HepG2 (cell line): ENCODE measurements around the gene RHD. TPM values are rescaled to one million over a fixed set of nuclear protein-coding genes. Genes with fewer than 3 reads are reported as not detected.

ENCODE experiments used
- DMAP1 ChIP-seq: IDR thresholded peaks from 2 replicates; pipeline ENCODE4 v1.6.1; 2016
- FIP1L1 ChIP-seq: fragments of 200-400 bp; formaldehyde crosslinking; IDR thresholded peaks from 2 replicates; pipeline ENCODE4 v1.6.1; 2018; ENCODE audit warnings: low read depth, mild to moderate bottlenecking, low read length, moderate library complexity, borderline replicate concordance; ENCODE audit not compliant: insufficient read depth
- FOXP1 ChIP-seq, 2 experiments: fragments of 450-650 bp in 1 of 2; IDR thresholded peaks; 2 replicates each; pipeline ENCODE4 v1.6.1; 2017 to 2018; ENCODE audit warnings: antibody characterized with exemption in 1 of 2
- HNRNPH1 ChIP-seq: fragments of 200-400 bp; formaldehyde crosslinking; optimal IDR thresholded peaks from 2 replicates; pipeline ENCODE3; 2017; ENCODE audit warnings: mild to moderate bottlenecking, low read depth, low read length
- HOXA7 ChIP-seq: sonication (generic); formaldehyde crosslinking; IDR thresholded peaks from 2 replicates; pipeline ENCODE4 v1.8.1; 2022; ENCODE audit warnings: mild to moderate bottlenecking, missing genetic modification reagents, moderate library complexity
- KMT2A ChIP-seq: sonication (generic); formaldehyde crosslinking; IDR thresholded peaks from 2 replicates; pipeline ENCODE4 v1.4.0; 2020; ENCODE audit warnings: missing genetic modification reagents
- MYC ChIP-seq: sonication (generic); formaldehyde crosslinking; IDR thresholded peaks from 2 replicates; pipeline ENCODE4 v1.9.0; 2021; ENCODE audit warnings: missing genetic modification reagents, borderline replicate concordance
- MYNN ChIP-seq: sonication (generic); formaldehyde crosslinking; IDR thresholded peaks from 2 replicates; pipeline ENCODE4 v1.4.0; 2020; ENCODE audit warnings: mild to moderate bottlenecking, low read depth, missing genetic modification reagents
- NFYC ChIP-seq: IDR thresholded peaks from 2 replicates; pipeline ENCODE4 v1.6.1; 2016; ENCODE audit warnings: missing genetic modification reagents, missing compliant biosample characterization
- POLR2G ChIP-seq: fragments of 200-400 bp; formaldehyde crosslinking; IDR thresholded peaks from 2 replicates; pipeline ENCODE4 v1.6.1; 2018; ENCODE audit warnings: mild to moderate bottlenecking, low read depth, low read length, moderate library complexity
- RBAK ChIP-seq: sonication (generic); formaldehyde crosslinking; IDR thresholded peaks from 2 replicates; pipeline ENCODE4 v1.5.1; 2020; ENCODE audit warnings: mild to moderate bottlenecking, missing genetic modification reagents
- RELA ChIP-seq: sonication (generic); formaldehyde crosslinking; IDR thresholded peaks from 2 replicates; pipeline ENCODE4 v1.4.0; 2020; ENCODE audit warnings: missing genetic modification reagents
- RFX5 ChIP-seq: IDR thresholded peaks from 2 replicates; pipeline ENCODE4 v1.6.1; 2011; ENCODE audit warnings: low read depth, low read length, improper control_type of control experiment
- SKI ChIP-seq: fragments of 450-650 bp; IDR thresholded peaks from one replicate; pipeline ENCODE4 v1.6.1; 2018; ENCODE audit warnings: mild to moderate bottlenecking; ENCODE audit not compliant: partially characterized antibody
- SMARCC2 ChIP-seq: fragments of 450-650 bp; IDR thresholded peaks from 2 replicates; pipeline ENCODE4 v1.6.1; 2017; ENCODE audit warnings: antibody characterized with exemption, mild to moderate bottlenecking
- TCF12 ChIP-seq, 2 experiments: fragments of 450-650 bp in 1 of 2; sonication (generic) in 1 of 2; formaldehyde crosslinking in 1 of 2; IDR thresholded peaks; 2 replicates each; pipeline versions ENCODE4 v1.6.1 to v1.8.0; 2017 to 2022; ENCODE audit warnings: antibody characterized with exemption in 1 of 2, mild to moderate bottlenecking in 1 of 2, missing genetic modification reagents in 1 of 2, moderate library complexity in 1 of 2
- ZNF234 ChIP-seq: sonication (generic); formaldehyde crosslinking; conservative IDR thresholded peaks from 2 replicates; pipeline ENCODE4 v1.5.1; 2020; ENCODE audit warnings: mild to moderate bottlenecking, missing genetic modification reagents
- ZNF264 ChIP-seq: sonication (generic); formaldehyde crosslinking; IDR thresholded peaks from 2 replicates; pipeline ENCODE4 v1.4.0; 2020; ENCODE audit warnings: missing genetic modification reagents
- ZNF282 ChIP-seq: fragments of 450-650 bp; IDR thresholded peaks from 2 replicates; pipeline ENCODE4 v1.6.1; 2018; ENCODE audit not compliant: partially characterized antibody
- ZNF605 ChIP-seq: sonication (generic); formaldehyde crosslinking; IDR thresholded peaks from 2 replicates; pipeline ENCODE4 v1.8.0; 2022; ENCODE audit warnings: mild to moderate bottlenecking, missing genetic modification reagents
- ZNF607 ChIP-seq: sonication (generic); formaldehyde crosslinking; IDR thresholded peaks from 2 replicates; pipeline ENCODE4 v1.5.1; 2020; ENCODE audit warnings: missing genetic modification reagents, mild to moderate bottlenecking, borderline replicate concordance
- ZNF782 ChIP-seq: sonication (generic); formaldehyde crosslinking; IDR thresholded peaks from 2 replicates; pipeline ENCODE4 v1.4.0; 2020; ENCODE audit warnings: missing genetic modification reagents, mild to moderate bottlenecking, borderline replicate concordance
- ZSCAN12 ChIP-seq: sonication (generic); formaldehyde crosslinking; IDR thresholded peaks from 2 replicates; pipeline ENCODE4 v1.9.0; 2021; ENCODE audit warnings: mild to moderate bottlenecking, missing genetic modification reagents
- polyA plus RNA-seq, 8 experiments: library from polyadenylated mRNA; depleted of rRNA in 3 of 8; stranded (reverse) in 7 of 8; unstranded in 1 of 8; fragments of >200 nt; fragmentation: Illumina TruSeq in 4 of 8; extraction: Trizol in 4 of 8; gene quantifications; 2 replicates each; pipeline versions ENCODE4 v1.2.1 to v1.2.3, GENCODE V29; 2011 to 2016; ENCODE audit warnings: low read depth in 4 of 8, missing spikeins in 1 of 8, mixed read lengths in 1 of 8; ENCODE audit not compliant: insufficient read depth in 1 of 8
- total RNA-seq, 5 experiments: library from RNA; depleted of rRNA; stranded (reverse); fragments of >200 nt; fragmentation: Illumina TruSeq; extraction: Trizol; gene quantifications; 2 replicates each; pipeline ENCODE4 v1.2.3, GENCODE V29; 2016; ENCODE audit warnings: low read depth in 1 of 5
- TF ChIP-seq, protein P1 (sequence below): sonication (generic); formaldehyde crosslinking; IDR thresholded peaks from 2 replicates; pipeline ENCODE4 v1.4.0; 2020; ENCODE audit warnings: missing genetic modification reagents
- TF ChIP-seq, protein P2 (sequence below): sonication (generic); formaldehyde crosslinking; IDR thresholded peaks from 2 replicates; pipeline ENCODE4 v1.8.1; 2023; ENCODE audit warnings: mild to moderate bottlenecking, inconsistent platforms, moderate library complexity, missing genetic modification reagents, borderline replicate concordance
- TF ChIP-seq, protein P3 (sequence below): sonication (generic); formaldehyde crosslinking; IDR thresholded peaks from 2 replicates; pipeline ENCODE4 v1.4.0; 2020; ENCODE audit warnings: mild to moderate bottlenecking, low read depth, missing genetic modification reagents
- TF ChIP-seq, protein P4 (sequence below): sonication (generic); formaldehyde crosslinking; IDR thresholded peaks from 2 replicates; pipeline ENCODE4 v1.8.1; 2023; ENCODE audit warnings: mild to moderate bottlenecking, missing genetic modification reagents, borderline replicate concordance

RHD gene
- total and polyA plus RNA-seq, 2 of the 13 experiments (the other 11 are each of a cell fraction or from before 2014, with no cell fraction given): not detected

DNA sequence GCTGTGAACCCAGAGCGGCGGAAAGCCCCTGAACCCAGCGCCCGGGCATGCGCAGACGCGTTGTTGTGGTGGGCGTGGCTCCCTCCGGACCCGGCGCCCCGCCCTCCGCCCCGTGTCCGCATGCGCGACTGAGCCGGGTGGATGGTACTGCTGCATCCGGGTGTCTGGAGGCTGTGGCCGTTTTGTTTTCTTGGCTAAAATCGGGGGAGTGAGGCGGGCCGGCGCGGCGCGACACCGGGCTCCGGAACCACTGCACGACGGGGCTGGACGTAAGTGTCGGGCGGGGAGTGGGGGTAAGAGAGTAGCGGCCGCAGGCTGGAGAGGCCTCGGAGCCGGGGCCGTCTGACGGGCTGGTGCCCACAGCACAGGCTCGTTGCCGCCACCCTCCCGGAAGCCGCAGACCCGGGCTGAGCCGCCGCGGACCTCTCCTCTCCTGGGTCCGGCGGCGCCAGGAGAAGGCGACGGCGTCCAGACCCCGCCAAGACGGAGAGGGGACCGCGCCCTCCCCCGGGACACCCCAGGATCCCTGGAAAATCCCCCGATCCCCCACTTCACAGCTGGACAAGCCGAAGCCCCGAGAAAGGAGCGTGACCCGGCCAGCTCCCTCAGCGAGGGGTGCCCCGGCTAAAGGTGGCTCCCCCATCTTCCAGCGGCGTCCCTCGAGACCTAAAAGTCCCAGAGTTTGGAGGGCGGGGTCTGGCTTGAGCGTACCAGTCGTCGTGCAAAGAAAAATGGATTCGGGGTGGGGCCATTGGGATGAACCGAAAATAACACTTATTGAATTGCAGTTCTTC, 66.1 kb downstream of the RHD start, which contains the start of gene TMEM50A (continued):
- TF ChIP-seq ZNF605 (CRISPR knock-in tag) (peak; percentile 45; the same call in 1 of the 2 replicates), MYC (peak; percentile 67), ZNF264 (CRISPR knock-in tag) (no peak), SKI (peak; percentile 65), MYNN (CRISPR knock-in tag) (peak; percentile 79; the same call in 1 of the 2 replicates), FOXP1 (IDR thresholded peaks at IDR 0.05) (no peak), FOXP1 (CRISPR knock-in tag; IDR thresholded peaks at IDR 0.05) (no peak), DMAP1 (CRISPR knock-in tag) (peak; percentile 63; the same call in 1 of the 2 replicates), ZNF782 (CRISPR knock-in tag) (no peak), ZNF282 (no peak), SMARCC2 (no peak), RBAK (CRISPR knock-in tag) (no peak), ZNF234 (CRISPR knock-in tag) (no peak), RFX5 (no peak), HNRNPH1 (no peak), RELA (CRISPR knock-in tag) (no peak), HOXA7 (CRISPR knock-in tag) (no peak), NFYC (CRISPR knock-in tag) (no peak), FIP1L1 (no peak), TCF12 (IDR thresholded peaks at IDR 0.05) (no peak), TCF12 (CRISPR knock-in tag; IDR thresholded peaks at IDR 0.05) (peak; percentile 67; the same call in 1 of the 2 replicates), ZNF607 (CRISPR knock-in tag) (peak; percentile 31; the same call in 1 of the 2 replicates), ZSCAN12 (CRISPR knock-in tag) (no peak), POLR2G (peak; percentile 71), KMT2A (CRISPR knock-in tag) (peak; percentile 66; the same call in 1 of the 2 replicates)
- TF ChIP-seq, protein P1, sequence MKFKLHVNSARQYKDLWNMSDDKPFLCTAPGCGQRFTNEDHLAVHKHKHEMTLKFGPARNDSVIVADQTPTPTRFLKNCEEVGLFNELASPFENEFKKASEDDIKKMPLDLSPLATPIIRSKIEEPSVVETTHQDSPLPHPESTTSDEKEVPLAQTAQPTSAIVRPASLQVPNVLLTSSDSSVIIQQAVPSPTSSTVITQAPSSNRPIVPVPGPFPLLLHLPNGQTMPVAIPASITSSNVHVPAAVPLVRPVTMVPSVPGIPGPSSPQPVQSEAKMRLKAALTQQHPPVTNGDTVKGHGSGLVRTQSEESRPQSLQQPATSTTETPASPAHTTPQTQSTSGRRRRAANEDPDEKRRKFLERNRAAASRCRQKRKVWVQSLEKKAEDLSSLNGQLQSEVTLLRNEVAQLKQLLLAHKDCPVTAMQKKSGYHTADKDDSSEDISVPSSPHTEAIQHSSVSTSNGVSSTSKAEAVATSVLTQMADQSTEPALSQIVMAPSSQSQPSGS: no peak
- TF ChIP-seq, protein P2, sequence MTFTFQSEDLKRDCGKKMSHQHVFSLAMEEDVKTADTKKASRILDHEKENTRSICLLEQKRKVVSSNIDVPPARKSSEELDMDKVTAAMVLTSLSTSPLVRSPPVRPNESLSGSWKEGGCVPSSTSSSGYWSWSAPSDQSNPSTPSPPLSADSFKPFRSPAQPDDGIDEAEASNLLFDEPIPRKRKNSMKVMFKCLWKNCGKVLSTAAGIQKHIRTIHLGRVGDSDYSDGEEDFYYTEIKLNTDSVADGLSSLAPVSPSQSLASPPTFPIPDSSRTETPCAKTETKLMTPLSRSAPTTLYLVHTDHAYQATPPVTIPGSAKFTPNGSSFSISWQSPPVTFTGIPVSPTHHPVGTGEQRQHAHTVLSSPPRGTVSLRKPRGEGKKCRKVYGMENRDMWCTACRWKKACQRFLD: 0 out of 2 replicates have a peak, but pooled peaks have one; percentile 72
- TF ChIP-seq, protein P3, sequence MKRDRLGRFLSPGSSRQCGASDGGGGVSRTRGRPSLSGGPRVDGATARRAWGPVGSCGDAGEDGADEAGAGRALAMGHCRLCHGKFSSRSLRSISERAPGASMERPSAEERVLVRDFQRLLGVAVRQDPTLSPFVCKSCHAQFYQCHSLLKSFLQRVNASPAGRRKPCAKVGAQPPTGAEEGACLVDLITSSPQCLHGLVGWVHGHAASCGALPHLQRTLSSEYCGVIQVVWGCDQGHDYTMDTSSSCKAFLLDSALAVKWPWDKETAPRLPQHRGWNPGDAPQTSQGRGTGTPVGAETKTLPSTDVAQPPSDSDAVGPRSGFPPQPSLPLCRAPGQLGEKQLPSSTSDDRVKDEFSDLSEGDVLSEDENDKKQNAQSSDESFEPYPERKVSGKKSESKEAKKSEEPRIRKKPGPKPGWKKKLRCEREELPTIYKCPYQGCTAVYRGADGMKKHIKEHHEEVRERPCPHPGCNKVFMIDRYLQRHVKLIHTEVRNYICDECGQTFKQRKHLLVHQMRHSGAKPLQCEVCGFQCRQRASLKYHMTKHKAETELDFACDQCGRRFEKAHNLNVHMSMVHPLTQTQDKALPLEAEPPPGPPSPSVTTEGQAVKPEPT: no peak
- TF ChIP-seq, protein P4, sequence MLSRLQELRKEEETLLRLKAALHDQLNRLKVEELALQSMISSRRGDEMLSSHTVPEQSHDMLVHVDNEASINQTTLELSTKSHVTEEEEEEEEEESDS (CRISPR knock-in tag): no peak
